Motor neuron (in vitro differentiated cells): ENCODE results near the gene PSMA7. TPM values are rescaled to one million over a fixed set of nuclear protein-coding genes. Genes with fewer than 3 reads are reported as not detected.
A peak's percentile ranks its signal among the peaks of the same experiment; 100 is the strongest.

Experiments
- ATAC-seq, 8 experiments: fragments of 200-7000 bp; cut with Tn5 transposase; replicated peaks in 6 of 8; 2 replicates each; pipeline ENCODE4 v1.8.0; 2021; ENCODE audit warnings: mild to moderate bottlenecking in 8 of 8, moderate library complexity in 8 of 8
- H3K27ac ChIP-seq, 2 donors: fragments of 250-450 bp; sonication (Bioruptor Pico); 2 replicates each; pipeline ENCODE4 v1.9.0; 2021; ENCODE audit warnings: antibody characterized with exemption in 2 of 2, mild to moderate bottlenecking in 2 of 2, moderate library complexity in 1 of 2
- H3K4me1 ChIP-seq, 2 donors: fragments of 250-450 bp; sonication (Bioruptor Pico); replicated peaks in 1 of 2; 2 replicates each; pipeline ENCODE4 v1.6.1; 2021; ENCODE audit warnings: antibody characterized with exemption in 2 of 2, mild to moderate bottlenecking in 2 of 2, moderate library complexity in 1 of 2
- H3K4me3 ChIP-seq, 5 donors: fragments of 250-450 bp; sonication (Bioruptor Pico); 2 replicates each; pipeline ENCODE4 v1.9.0; 2021; ENCODE audit warnings: antibody characterized with exemption in 5 of 5, mild to moderate bottlenecking in 5 of 5, moderate library complexity in 4 of 5
- WGBS, 10 experiments: fragments of 450-650 bp; shearing (Covaris generic); methylation state at CpG; one replicate each; pipeline ENCODE4 v1.0.0; 2022; 5-methylcytosine and 5-hydroxymethylcytosine counted together
- in situ Hi-C, 9 experiments: fragments of 400-800 bp; cut with MboI; loops; one replicate each; pipeline ENCODE4 v1.15.0; 2021; ENCODE audit warnings: low sequenced_read_pairs in 9 of 9, low pct_unique_long_range_greater_than_20kb in 2 of 9; ENCODE audit not compliant: unreplicated experiment in 9 of 9
- total RNA-seq, 8 experiments: library from RNA; unstranded; fragments of 300-600 nt; gene quantifications; 2 replicates each; pipeline versions ENCODE4 v1.2.3 to v1.2.4, GENCODE V29; 2022

Gene PSMA7
- total RNA-seq, 8 experiments from 2014 or later: 233 to 413 (median 253) TPM

GRCh38 chr20:62137092-62137384 lies 6.2 kb downstream of the PSMA7 start:
- in situ Hi-C loops: loop anchor here in 5 of 9 experiments (25.0 kb wide), 1 partner anchor 125 kb away; no protein-coding TSS in a partner anchor
- peaks cover 8 to 9% of the 10 kb centered on the region in 2 donors for H3K4me1 ChIP-seq
- no peak overlapping the region for H3K4me3 ChIP-seq

DNA sequence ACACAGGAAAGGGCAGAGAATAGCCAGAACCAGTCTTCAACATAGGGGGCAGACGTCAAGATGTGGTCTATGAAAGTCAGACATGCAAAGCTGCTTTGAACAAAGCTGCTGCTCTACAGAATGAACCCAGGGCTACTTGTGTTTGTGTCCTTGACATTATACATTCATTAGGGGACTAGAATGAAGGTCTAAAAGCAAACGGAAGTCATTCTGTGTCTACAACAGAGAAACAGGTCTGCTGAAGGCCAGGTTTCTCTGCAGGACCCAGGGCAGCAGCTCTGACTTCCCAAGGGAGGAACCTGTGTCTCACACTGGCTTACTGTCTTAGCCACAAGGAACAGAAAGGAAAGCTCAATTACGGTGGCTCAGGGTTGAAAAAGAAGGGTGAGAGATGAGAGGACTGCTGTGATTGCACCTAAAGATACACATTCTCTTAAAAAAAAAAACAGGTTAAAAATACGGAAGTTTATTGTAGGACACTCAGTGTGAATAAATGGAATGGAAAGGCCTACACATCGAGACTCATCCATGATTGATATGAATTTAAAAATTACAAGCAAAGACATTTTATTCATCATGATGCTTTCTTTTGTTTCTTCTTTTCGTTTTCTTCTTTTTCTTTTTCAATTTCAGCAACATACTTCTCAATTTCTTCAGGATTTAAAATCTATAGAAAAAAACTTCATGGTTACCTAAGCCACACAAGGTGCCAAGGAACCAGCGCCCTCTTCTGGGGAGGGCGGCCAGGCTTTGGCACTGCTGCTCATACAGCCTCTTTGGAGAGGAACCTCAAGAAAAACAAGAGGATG lies 6.7 kb downstream of the PSMA7 start:
- ATAC-seq: peak; percentile 11 to 74 (median 64)
- 32 to 64% (median 52%) methylated on average over 3 to 7 of the region's 8 CpGs for WGBS, 10 experiments
- no peak overlapping the region for H3K4me3 ChIP-seq
- H3K27ac ChIP-seq: no peak overlapping the region
- in situ Hi-C loops: loop anchor here in 5 of 9 experiments (25.0 kb wide), 1 partner anchor 124 kb away; no protein-coding TSS in a partner anchor
- H3K4me1 ChIP-seq: peaks cover 4 to 7% of the 10 kb centered on the region in 2 donors

More at GRCh38 chr20:62137092-62137384, 6.2 kb downstream of the PSMA7 start:
- 55 to 100% (median 78%) methylated on average over 1 to 5 of the region's 6 CpGs; no CpG with 5 or more reads in 1 of the 10 experiments for WGBS, 10 experiments
- ATAC-seq: no peak
- H3K27ac ChIP-seq: no peak overlapping the region

- in situ Hi-C loops: loop anchor here in 5 of 9 experiments (25.0 kb wide), 1 partner anchor 123 kb away; no protein-coding TSS in a partner anchor
- no peak for ATAC-seq
- WGBS, 10 experiments: 89 to 100% (median 100%) methylated on average over 1 to 7 of the region's 8 CpGs; no CpG with 5 or more reads in 2 of the 10 experiments
- H3K27ac ChIP-seq: no peak overlapping the region
- no peaks in the 10 kb centered on the region for H3K4me1 ChIP-seq
- no peak overlapping the region for H3K4me3 ChIP-seq
Measured at GRCh38 chr20:62135573-62136266, 7.5 kb downstream of the PSMA7 start.

- Histone ChIP-seq H3K4me3 (no peak overlapping the region), H3K27ac (peak overlapping the region in 1 of 2 donors; percentile 50), H3K4me1 (no peaks in the 10 kb centered on the region)
- WGBS, 10 experiments: 0 to 100% (median 76%) methylated on average over 1 to 5 of the region's 11 CpGs; no CpG with 5 or more reads in 2 of the 10 experiments
- in situ Hi-C loops: loop anchor here in 5 of 9 experiments (25.0 kb wide), 1 partner anchor 122 kb away; no protein-coding TSS in a partner anchor
- ATAC-seq: peak in 5 of 8 experiments; percentile 2 to 78 (median 7)
Measured at GRCh38 chr20:62134735-62135231, 8.4 kb downstream of the PSMA7 start.

DNA sequence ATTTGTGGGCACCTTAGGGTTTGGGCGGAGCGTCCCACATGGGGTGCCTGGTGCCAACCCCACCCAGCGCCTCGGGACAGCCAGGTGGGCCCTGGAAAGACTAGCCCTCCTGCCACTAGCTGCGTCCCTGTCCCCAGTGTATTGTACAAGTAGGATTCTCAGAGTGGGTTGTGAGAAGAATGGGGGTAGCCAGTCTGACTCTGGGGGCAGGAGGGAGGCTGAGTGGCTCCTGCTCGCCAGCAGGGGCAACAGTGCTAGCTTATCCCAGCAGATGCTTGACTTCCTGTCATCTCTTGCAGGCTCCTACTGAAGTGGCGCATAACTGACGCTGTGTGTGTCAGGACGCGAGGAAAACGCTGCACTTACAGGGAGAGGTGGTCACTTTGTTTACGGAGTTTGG lies 9.3 kb downstream of the PSMA7 start:
- Histone ChIP-seq H3K27ac (no peak overlapping the region), H3K4me3 (no peak overlapping the region), H3K4me1 (no peaks in the 10 kb centered on the region)
- in situ Hi-C loops: loop anchor here in 5 of 9 experiments (25.0 kb wide), 1 partner anchor 122 kb away; no protein-coding TSS in a partner anchor
- peak in 5 of 8 experiments; percentile 3 to 44 (median 3) for ATAC-seq
- 80 to 100% (median 91%) methylated on average over 1 to 9 of the region's 12 CpGs; no CpG with 5 or more reads in 2 of the 10 experiments for WGBS, 10 experiments

DNA sequence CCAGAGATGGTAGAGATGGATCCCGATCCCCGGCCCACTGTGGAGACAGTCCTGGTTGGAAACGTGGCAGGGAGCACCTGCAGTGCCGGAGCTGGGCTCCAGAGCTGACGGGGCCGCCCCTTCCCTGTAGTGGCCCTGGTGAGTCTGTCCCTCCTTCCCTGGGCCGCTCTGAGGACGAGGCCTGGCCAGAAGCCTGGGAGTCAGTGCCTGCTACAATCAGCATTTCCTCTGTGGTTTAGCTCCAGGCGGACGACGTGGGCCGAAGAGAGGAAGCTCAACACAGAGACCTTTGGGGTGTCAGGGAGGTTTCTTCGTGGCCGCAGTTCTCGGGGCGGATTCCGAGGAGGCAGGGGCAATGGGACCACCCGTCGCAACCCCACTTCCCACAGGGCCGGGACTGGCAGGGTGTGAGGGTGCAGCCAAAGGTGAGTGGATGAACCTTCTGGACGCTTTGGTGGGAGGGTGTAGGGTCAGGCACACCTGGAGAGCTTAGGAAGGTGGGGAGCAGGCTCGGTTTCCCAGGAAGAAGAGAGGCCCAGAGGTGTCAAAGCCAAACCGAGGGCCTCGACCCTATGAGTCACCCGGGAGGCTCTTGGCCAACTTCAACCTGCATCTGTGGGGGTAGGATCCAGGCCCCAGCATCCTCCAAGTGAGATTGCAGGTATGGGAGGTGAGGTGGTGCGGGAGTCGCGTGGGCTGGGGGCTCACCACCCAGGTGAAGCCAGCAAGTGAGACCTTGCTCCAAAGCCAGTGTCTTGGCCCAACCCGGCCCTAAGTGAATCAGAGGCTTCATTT lies 9.9 kb downstream of the PSMA7 start:
- no peak overlapping the region for H3K27ac ChIP-seq
- no peaks in the 10 kb centered on the region for H3K4me1 ChIP-seq
- in situ Hi-C loops: loop anchor here in 5 of 9 experiments (25.0 kb wide), 1 partner anchor 121 kb away; no protein-coding TSS in a partner anchor
- 80 to 100% (median 97%) methylated on average over 1 to 6 of the region's 29 CpGs; no CpG with 5 or more reads in 6 of the 10 experiments for WGBS, 10 experiments
- no peak overlapping the region for H3K4me3 ChIP-seq
- ATAC-seq: peak in 3 of 8 experiments; percentile 5 to 19 (median 10)

DNA sequence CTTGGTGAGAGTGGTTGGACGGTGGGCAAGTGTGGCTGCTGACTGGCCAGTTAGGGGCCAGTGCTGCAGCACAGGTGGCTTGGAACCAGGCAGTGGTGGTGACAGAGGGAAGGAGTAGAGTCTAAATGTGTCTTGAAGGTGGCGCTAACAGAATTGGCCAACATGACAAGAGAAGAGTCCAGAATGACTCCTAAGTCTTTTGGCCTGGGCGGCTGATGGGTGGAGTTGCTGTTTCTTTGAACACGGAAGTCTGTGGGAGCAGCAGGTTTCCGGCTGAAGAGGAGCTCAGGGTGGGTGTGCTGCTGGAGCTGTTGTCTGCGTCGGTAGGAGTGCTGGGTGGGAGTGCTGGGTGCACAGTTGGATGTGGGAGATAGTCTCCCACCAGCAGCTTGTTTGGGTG lies 10.8 kb downstream of the PSMA7 start:
- no peak overlapping the region for H3K27ac ChIP-seq
- ATAC-seq: no peak
- in situ Hi-C loops: loop anchor here in 5 of 9 experiments (25.0 kb wide), 1 partner anchor 120 kb away; no protein-coding TSS in a partner anchor
- 40 to 100% (median 80%) methylated on average over 1 to 7 of the region's 7 CpGs; no CpG with 5 or more reads in 4 of the 10 experiments for WGBS, 10 experiments
- H3K4me1 ChIP-seq: no peaks in the 10 kb centered on the region
- H3K4me3 ChIP-seq: no peak overlapping the region

GRCh38 chr20:62131560-62132320 lies 11.5 kb downstream of the PSMA7 start:
- H3K27ac ChIP-seq: no peak overlapping the region
- in situ Hi-C loops: loop anchor here in 5 of 9 experiments (25.0 kb wide), 1 partner anchor 119 kb away; no protein-coding TSS in a partner anchor

DNA sequence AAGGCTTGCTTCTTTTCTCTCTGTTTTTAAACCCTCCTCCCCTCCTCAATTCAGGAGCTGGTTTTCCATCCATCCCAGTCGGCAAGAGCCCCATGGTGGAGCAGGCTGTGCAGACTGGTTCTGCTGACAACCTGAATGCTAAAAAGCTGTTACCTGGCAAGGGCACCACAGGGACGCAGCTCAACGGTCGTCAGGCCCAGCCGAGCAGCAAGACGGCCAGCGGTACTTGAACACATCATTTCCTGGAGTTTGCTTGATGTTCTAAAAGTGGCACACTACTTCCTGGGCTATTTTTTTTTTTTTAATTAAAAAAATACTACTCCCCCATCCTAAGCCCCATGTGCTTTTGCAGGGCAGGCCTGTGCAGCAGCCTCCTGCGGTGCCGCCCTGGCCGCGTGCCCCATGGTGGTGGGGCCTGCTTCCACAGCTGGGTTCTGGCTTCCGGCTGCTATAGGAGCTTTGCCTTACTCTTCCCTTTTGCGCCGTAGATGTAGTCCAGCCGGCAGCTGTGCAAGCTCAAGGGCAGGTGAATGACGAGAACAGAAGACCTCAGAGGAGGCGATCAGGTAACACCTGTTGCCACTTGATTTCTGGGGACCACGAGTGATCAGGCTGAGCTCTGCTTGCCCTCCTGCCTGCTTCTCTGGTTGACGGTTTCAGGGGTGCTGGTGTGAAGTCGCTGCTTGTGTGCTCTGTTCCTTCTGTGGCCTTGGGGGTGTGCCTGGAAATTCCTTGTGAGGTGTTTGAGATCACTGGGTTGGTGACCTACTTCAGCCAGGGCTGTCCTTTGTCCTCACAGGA lies 13.3 kb downstream of the PSMA7 start:
- in situ Hi-C loops: loop anchor here in 6 of 9 experiments (10.0 to 25.0 kb wide), 2 partner anchors 118 to 125 kb away; no protein-coding TSS in a partner anchor
- 83 to 100% (median 98%) methylated on average over 1 to 11 of the region's 20 CpGs; no CpG with 5 or more reads in 1 of the 10 experiments for WGBS, 10 experiments
- ATAC-seq: no peak
- Histone ChIP-seq H3K4me3 (no peak overlapping the region), H3K4me1 (no peaks in the 10 kb centered on the region), H3K27ac (no peak overlapping the region)

More at GRCh38 chr20:62131560-62132320, 11.5 kb downstream of the PSMA7 start:
- 60 to 97% (median 87%) methylated on average over 2 to 12 of the region's 25 CpGs; no CpG with 5 or more reads in 2 of the 10 experiments for WGBS, 10 experiments
- Histone ChIP-seq H3K4me1 (no peaks in the 10 kb centered on the region), H3K4me3 (no peak overlapping the region)
- no peak for ATAC-seq

- Histone ChIP-seq H3K27ac (no peak overlapping the region), H3K4me3 (no peak overlapping the region), H3K4me1 (peaks cover 9 to 11% of the 10 kb centered on the region in 2 donors)
- 60 to 100% (median 88%) methylated on average over 1 to 6 of the region's 6 CpGs; no CpG with 5 or more reads in 1 of the 10 experiments for WGBS, 10 experiments
- no peak for ATAC-seq
- in situ Hi-C loops: loop anchor here in 6 of 9 experiments (10.0 to 25.0 kb wide), 2 partner anchors 116 to 124 kb away; no protein-coding TSS in a partner anchor
Measured at GRCh38 chr20:62128502-62128901, 14.7 kb downstream of the PSMA7 start.

DNA sequence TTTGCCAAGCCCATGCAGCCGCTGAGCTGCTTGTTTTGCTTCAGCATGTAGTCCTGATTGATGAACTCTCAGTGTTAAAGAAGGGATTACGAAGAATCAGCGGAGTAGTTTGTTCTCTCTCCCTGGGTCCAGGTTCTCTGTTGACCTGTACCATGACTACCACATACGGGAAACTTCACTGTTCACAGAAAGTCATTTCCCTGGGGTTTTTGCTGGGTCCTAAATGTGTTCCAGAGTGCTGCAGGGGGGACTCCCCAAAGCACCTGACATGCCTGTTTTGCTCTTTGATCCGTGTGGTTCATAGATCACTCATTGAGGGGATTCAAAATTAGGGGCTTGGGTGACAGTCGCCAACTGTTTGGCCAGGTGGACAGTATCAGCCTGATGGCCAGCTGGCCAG lies 15.4 kb downstream of the PSMA7 start:
- in situ Hi-C loops: loop anchor here in 6 of 9 experiments (10.0 to 25.0 kb wide), 2 partner anchors 115 to 123 kb away; no protein-coding TSS in a partner anchor
- no peak for ATAC-seq
- H3K4me1 ChIP-seq: peaks cover 9 to 12% of the 10 kb centered on the region in 2 donors
- no peak overlapping the region for H3K4me3 ChIP-seq
- 80 to 100% (median 93%) methylated on average over 1 to 6 of the region's 6 CpGs; no CpG with 5 or more reads in 3 of the 10 experiments for WGBS, 10 experiments
- H3K27ac ChIP-seq: no peak overlapping the region
